NCI-H2081 treated with DMSO at 0.1 percent for 48 hours (cell line): Measurements from ENCODE around the gene FFAR3.

Source experiments
- DNase-seq: peaks from one replicate; lab custom pipeline; 2025; lab: John Stamatoyannopoulos, UW

The FFAR3 gene

GRCh38 chr19:35403116-35403760, 45.0 kb downstream of the FFAR3 start:
- no peak for DNase-seq

- no peak for DNase-seq
Observed at GRCh38 chr19:35404879-35405622, 46.8 kb downstream of the FFAR3 start.

- no peak for DNase-seq
Observed at GRCh38 chr19:35407619-35408018, 49.4 kb downstream of the FFAR3 start.

- no peak for DNase-seq
Observed at GRCh38 chr19:35408284-35409171, 50.3 kb downstream of the FFAR3 start.

GRCh38 chr19:35409191-35409590, 50.9 kb downstream of the FFAR3 start:
- DNase-seq = no peak
